Prostate gland (tissue), 2 donors: ENCODE results near the gene SMU1.

Experiments
- CTCF ChIP-seq, 4 experiments: fragments of 200-600 bp in 2 of 4; fragments of 450-650 bp in 2 of 4; sonication (generic) in 2 of 4; IDR thresholded peaks; 1 replicate in 3 of 4; 2 replicates in 1 of 4; pipeline ENCODE4 v1.5.1; 2016 to 2019; ENCODE audit warnings: antibody characterized with exemption in 4 of 4, mild to moderate bottlenecking in 2 of 4, moderate library complexity in 2 of 4
- POLR2A ChIP-seq: fragments of 450-650 bp; IDR thresholded peaks from one replicate; pipeline ENCODE4 v1.6.1; 2016; ENCODE audit warnings: antibody characterized with exemption, mild to moderate bottlenecking
- POLR2AphosphoS5 ChIP-seq: sonication (generic); formaldehyde crosslinking; IDR thresholded peaks from one replicate; pipeline ENCODE4 v1.6.1; 2017; ENCODE audit warnings: antibody characterized with exemption

GRCh38 chr9:33022755-33023154 lies 53.7 kb downstream of the SMU1 start:
- TF ChIP-seq POLR2A (no peak), CTCF (IDR thresholded peaks at IDR 0.05) (no peak), POLR2AphosphoS5 (no peak)
